Endothelial cell of hepatic sinusoid (primary cell): ENCODE data around the gene DDX41.

ENCODE experiments used
- in situ Hi-C: cut with HindIII; loops from 2 replicates; pipeline ENCODE4 v1.10.0; 2017; ENCODE audit warnings: low sequenced_read_pairs

DDX41 gene

DNA sequence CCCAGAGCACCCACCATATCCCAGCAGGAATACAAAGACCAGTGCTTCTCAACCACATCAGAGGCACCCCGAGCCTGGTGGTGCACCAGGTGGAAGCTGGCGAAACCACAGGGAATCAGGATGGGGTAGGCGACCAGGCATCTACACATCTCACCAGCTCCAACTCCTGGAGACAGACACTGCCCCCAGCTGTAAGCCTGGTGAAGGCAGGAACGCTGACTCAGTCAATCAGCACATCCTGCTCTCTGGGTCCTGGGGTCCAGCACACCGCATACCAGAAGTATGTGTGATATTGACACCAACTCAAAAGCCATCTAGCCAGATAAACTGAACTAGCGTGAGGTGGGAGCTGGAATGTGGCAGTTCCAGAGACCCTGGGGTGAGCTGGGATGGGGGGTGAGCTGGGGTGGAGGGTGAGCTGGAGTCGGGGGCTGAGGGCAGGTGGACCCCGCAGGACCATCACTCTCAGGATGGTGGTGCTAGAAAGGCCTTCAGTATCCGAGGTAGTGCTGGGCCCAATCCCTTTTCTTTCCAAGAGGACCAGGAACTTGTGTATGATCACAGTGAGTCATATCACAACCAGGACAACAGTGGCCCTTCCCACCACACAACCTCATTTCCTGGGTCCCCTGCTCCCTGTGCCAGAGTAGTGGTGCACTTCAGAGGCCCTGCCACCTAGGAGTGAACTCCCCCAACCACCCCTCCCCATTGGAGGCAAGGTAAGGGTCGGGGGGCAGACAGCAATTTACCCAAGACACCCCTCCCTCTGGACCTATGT lies 45.8 kb downstream of the DDX41 start:
- in situ Hi-C loops = no loop called here

DNA sequence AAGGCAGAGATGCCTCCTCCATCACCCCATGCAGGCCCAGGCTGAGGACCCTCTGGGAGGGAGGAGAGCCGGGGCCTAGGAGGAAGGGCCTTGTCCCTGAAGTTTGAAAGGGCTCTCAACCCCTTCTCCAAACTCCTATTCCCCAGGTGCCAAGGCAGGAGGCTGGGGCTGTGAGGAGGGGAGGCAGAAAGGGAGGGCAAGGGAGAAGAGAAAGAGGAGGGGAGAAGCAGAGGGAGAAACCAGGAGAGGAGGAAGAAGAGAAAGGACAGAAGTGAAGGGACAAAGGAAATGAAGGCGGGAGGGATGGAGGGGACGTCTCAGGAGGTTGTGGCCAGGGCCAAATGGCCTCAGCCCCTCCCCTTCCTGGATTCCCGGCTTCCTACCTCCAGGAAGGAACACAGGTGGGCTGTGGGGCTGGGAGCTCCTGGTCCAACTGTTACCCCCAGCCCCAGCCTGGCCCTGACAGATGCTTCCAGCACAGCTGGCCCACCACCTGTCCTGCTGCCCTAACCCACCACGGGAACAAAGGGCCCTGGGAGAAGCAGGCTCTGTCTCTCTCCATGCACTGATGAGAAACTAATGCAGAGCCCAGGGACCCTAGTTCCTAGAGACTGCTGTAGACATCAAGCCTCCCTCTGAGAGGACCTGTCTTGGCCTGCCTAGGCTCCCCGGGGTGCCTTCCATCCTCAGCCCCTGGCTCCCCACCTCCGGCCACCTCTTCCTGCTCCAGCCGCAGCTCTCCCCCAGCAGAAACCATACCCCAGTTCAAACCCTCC lies 46.8 kb downstream of the DDX41 start:
- in situ Hi-C loops = loop anchor here (5.0 kb wide), 1 partner anchor 42 kb away; no protein-coding TSS in a partner anchor

DNA sequence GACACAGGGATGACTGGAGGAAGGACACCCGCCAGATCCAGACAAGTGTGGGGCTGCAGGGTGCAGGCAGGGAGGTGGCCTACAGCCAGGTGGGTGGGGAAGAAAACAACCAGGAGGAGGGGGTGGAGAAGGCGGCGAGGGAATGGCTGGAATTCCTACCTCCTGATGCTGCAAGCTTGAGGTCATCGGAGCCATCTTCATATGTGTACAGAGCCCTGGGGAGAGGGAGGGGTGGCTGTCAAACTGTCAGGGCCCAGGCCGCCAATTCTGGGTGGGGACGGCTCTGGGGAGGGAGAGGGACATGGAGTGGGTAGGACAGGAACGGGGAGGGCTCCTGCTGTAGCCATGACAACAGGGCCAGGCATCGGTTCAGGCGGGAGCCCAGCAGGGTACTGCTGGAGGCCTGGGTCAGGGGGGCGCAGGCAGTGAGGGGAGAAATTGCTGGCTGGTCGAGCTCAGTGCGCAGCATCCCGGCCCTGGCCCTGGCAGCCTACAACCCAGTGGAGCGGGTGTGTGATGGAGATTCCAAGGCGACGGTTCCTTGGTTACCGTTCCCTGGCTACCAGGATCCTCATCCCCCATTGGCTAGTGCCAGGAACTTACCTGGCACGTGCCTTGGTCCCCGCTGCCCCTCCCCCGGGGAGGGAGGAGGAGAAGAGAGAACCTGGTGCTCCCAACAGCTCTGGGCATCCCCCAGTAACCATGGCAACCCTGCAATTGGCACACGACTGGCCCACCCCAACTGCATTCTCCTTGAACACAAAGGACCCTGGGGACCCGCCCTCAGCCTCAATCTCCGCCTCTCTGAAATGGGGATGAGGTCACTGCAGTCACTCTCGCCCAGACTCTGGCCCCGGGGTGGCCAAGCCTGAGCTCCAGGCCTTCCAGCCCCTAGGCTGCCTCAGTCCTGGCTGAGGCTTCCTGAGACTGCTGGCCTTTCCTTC lies 47.8 kb downstream of the DDX41 start:
- in situ Hi-C loops = loop anchor here (5.0 kb wide), 1 partner anchor 43 kb away; no protein-coding TSS in a partner anchor

DNA sequence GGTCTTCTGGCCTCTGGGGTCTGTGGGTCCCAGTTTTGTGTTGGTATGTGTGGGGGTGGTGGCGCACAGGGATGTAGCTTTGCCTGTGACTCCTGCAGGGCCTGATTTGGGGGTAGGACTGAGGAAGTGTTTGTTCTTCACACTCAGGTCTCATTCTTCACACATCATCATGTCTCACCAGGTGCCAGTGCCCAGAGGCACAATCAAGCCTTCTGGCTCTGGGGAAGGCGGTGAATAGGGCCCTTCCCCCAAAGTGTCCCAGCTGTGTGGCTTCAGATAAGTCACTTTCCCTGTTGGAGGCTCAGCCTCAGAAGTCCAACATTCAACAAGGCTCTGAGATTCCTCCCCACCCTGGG lies 48.5 kb downstream of the DDX41 start:
- in situ Hi-C loops = loop anchor here (5.0 kb wide), 1 partner anchor 44 kb away; no protein-coding TSS in a partner anchor

DNA sequence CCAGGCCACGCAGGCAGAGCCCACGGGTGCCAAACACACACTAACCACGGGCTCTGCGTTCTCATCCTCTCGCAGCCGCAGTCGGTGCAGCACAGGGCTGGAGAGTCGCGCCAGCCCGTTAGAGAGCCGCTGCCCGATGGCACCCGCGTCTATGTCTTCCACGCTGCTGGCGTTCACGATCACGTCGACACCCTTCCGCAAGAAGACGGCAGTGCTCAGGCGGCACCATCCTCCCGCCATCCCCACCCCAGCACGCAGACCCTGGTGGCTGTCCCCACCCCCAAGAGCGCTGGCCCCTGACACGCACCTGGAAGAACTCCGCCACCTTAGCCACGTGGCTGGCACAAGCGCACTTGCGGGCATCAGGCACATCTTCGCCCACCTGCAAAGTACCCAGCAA lies 49.3 kb downstream of the DDX41 start:
- in situ Hi-C loops = loop anchor here (5.0 kb wide), 1 partner anchor 45 kb away; no protein-coding TSS in a partner anchor

DNA sequence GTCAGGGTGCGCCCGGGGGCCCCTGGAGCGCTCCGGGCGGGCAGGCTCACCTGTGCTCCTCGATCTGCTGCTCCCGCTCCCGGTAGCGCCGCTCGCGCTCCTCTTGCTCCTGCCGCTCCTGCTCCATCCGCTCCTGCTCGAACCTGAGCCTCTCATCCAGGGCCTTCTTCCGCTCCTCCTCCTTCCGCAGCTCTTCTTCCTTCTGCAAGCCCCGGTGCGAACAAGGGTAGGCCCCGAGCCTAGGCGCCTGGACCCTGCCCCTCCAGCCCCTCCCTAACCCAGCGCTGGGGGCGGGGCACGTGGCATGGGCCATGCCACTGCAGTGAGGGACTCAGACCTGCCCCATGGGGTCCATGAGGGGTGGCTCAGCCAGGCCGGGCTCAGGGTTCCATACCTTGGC lies 49.9 kb downstream of the DDX41 start:
- in situ Hi-C loops = loop anchor here (5.0 kb wide), 1 partner anchor 45 kb away; no protein-coding TSS in a partner anchor

DNA sequence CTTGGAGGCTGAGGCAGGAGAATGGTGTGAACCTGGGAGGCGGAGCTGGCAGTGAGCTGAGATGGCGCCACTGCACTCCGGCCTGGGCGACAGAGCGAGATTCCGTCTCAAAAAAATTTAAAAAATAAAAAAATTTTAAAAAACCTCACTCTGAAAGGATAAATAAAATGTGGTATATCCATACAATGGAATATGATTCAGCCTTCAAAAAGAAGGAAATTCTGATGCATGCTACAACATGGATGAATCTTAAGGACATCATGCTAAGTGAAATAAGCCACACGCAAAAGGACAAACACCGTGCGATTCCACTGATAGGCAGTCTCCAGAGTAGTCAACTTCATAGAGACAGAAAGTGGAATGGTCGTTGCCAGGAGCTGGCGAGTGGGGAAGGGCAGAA lies 51.7 kb downstream of the DDX41 start:
- in situ Hi-C loops = loop anchor here (5.0 kb wide), 1 partner anchor 47 kb away; no protein-coding TSS in a partner anchor

DNA sequence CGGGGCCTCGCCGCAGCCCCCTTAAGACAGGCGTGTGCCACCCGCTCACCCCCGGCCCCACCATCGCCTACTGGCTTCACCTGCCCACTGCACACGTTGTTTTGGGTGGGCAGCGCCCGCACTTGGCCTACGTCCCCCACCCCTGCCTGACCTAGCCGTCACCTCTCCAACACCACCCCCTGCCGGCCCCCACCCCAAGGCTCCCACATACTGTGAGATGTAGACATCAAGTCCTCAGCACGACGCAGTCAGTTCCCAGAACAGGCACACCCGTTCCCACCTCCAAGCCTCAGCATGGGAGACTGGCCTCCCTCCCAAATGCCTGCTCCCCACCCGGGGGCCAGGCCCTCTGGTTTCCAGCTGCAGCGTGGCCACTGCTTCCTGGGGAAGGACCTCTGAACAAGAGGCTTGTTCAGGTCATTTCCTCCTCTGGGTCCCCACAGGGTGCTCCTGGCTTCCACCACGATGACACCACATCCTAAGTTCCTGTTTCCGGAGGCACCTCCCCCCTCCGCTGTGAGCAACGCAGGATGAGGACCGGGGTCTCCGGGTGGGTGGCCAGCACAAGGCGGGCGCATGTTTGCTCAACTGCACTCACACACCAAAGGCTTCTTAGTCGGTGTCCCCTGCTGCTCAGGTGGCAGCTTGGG lies 54.6 kb downstream of the DDX41 start:
- in situ Hi-C loops = no loop called here
